Neural cell (in vitro differentiated cells): ENCODE measurements around the gene FAM83F. TPM values are rescaled to one million over a fixed set of nuclear protein-coding genes. Genes with fewer than 3 reads are reported as not detected.

Experiments used
- H2AFZ ChIP-seq: fragments of 200-600, 300-800 bp; sonication (generic), shearing (Covaris generic); 2 replicates; pipeline ENCODE4 v1.6.0; 2014; ENCODE audit warnings: low read depth, mild to moderate bottlenecking, antibody characterized with exemption, low read length, moderate library complexity
- H3F3A ChIP-seq: fragments of 200-600 bp; shearing (Covaris generic); 2 replicates; pipeline ENCODE4 v1.6.1; 2016; ENCODE audit warnings: mild to moderate bottlenecking, moderate library complexity, mixed read lengths, antibody characterized with exemption, low read length; ENCODE audit not compliant: insufficient read depth, poor library complexity, severe bottlenecking
- H3K27ac ChIP-seq: fragments of 200-600, 300-800 bp; sonication (generic), shearing (Covaris generic); 2 replicates; pipeline ENCODE4 v1.5.1; 2014; ENCODE audit warnings: mild to moderate bottlenecking, low read length, moderate library complexity
- H3K27me3 ChIP-seq: fragments of 300-800, 200-600 bp; sonication (generic), shearing (Covaris generic); 2 replicates; pipeline ENCODE4 v1.6.0; 2014; ENCODE audit warnings: mild to moderate bottlenecking, low read depth, low read length, moderate library complexity; ENCODE audit not compliant: insufficient read depth
- H3K36me3 ChIP-seq: fragments of 300-800, 200-600 bp; sonication (generic), shearing (Covaris generic); 2 replicates; pipeline ENCODE4 v1.5.1; 2014; ENCODE audit warnings: mild to moderate bottlenecking, antibody characterized with exemption, low read length, moderate library complexity; ENCODE audit not compliant: insufficient read depth
- H3K4me2 ChIP-seq: fragments of 300-800, 200-600 bp; sonication (generic), shearing (Covaris generic); 2 replicates; pipeline ENCODE4 v1.6.0; 2014; ENCODE audit warnings: mild to moderate bottlenecking, low read length
- H3K4me3 ChIP-seq: fragments of 300-800, 200-600 bp; sonication (generic), shearing (Covaris generic); 2 replicates; pipeline ENCODE4 v1.5.1; 2014; ENCODE audit warnings: mild to moderate bottlenecking, low read length, moderate library complexity
- H3K79me2 ChIP-seq: fragments of 200-600 bp; shearing (Covaris generic); replicated peaks from 2 replicates; pipeline ENCODE4 v1.6.0; 2014; ENCODE audit warnings: mild to moderate bottlenecking, low read length, moderate library complexity; ENCODE audit not compliant: insufficient read depth
- H3K9ac ChIP-seq: fragments of 300-800, 200-600 bp; sonication (generic), shearing (Covaris generic); 2 replicates; pipeline ENCODE4 v1.6.1; 2016; ENCODE audit warnings: mild to moderate bottlenecking, low read length, mixed read lengths
- H3K9me2 ChIP-seq: fragments of 200-600 bp; shearing (Covaris generic); 2 replicates; pipeline ENCODE4 v1.6.1; 2016; ENCODE audit warnings: mild to moderate bottlenecking, low read length, mixed read lengths; ENCODE audit not compliant: insufficient read depth
- H3K9me3 ChIP-seq: fragments of 200-600, 300-800 bp; sonication (generic), shearing (Covaris generic); 2 replicates; pipeline ENCODE4 v1.6.1; 2016; ENCODE audit warnings: mild to moderate bottlenecking, mixed run types, low read length, moderate library complexity, mixed read lengths
- H4K20me1 ChIP-seq: fragments of 200-600 bp; shearing (Covaris generic); 2 replicates; pipeline ENCODE4 v1.6.1; 2016; ENCODE audit warnings: mild to moderate bottlenecking, mixed run types; ENCODE audit not compliant: insufficient read depth
- EP300 ChIP-seq: fragments of 450-650 bp; conservative IDR thresholded peaks from 2 replicates; pipeline ENCODE4 v1.6.1; 2014; ENCODE audit warnings: antibody characterized with exemption, mild to moderate bottlenecking, moderate library complexity; ENCODE audit not compliant: poor library complexity, severe bottlenecking
- EZH2 ChIP-seq: fragments of 200-600, 300-800 bp; shearing (Covaris generic), sonication (generic); IDR thresholded peaks from 2 replicates; pipeline ENCODE4 v1.6.1; 2014; ENCODE audit warnings: antibody characterized with exemption, low read length, borderline replicate concordance, mild to moderate bottlenecking; ENCODE audit not compliant: insufficient read depth, poor library complexity, severe bottlenecking
- MXI1 ChIP-seq: fragments of 450-650 bp; conservative IDR thresholded peaks from 2 replicates; pipeline ENCODE4 v1.6.1; 2014; ENCODE audit warnings: antibody characterized with exemption, mild to moderate bottlenecking; ENCODE audit not compliant: poor library complexity, severe bottlenecking
- POLR2AphosphoS5 ChIP-seq: IDR thresholded peaks from 2 replicates; pipeline ENCODE4 v1.6.1; 2012
- SMC3 ChIP-seq: fragments of 450-650 bp; conservative IDR thresholded peaks from 2 replicates; pipeline ENCODE4 v1.6.1; 2014; ENCODE audit warnings: antibody characterized with exemption, mild to moderate bottlenecking, moderate library complexity; ENCODE audit not compliant: poor library complexity
- TAF1 ChIP-seq: IDR thresholded peaks from 2 replicates; pipeline ENCODE4 v1.6.1; 2012; ENCODE audit warnings: low read depth
- polyA plus RNA-seq: library from polyadenylated mRNA; depleted of rRNA; stranded (reverse); fragments of >200 nt; gene quantifications from 2 replicates; pipeline ENCODE4 v1.2.3, GENCODE V29; 2014
- TF ChIP-seq, protein P1 (sequence below): IDR thresholded peaks from 2 replicates; pipeline ENCODE4 v1.6.1; 2012; ENCODE audit warnings: borderline replicate concordance
- TF ChIP-seq, protein P2 (sequence below): fragments of 450-650 bp; IDR thresholded peaks from 2 replicates; pipeline ENCODE4 v1.5.1; 2014; ENCODE audit warnings: antibody characterized with exemption, mild to moderate bottlenecking, moderate library complexity; ENCODE audit not compliant: poor library complexity, severe bottlenecking

FAM83F gene
- polyA plus RNA-seq, 1 donor from 2014 or later: 0.42 TPM

GRCh38 chr22:39996732-39997131 is 2.0 kb downstream of the FAM83F start:
- H3K4me3 ChIP-seq: no peak overlapping the region
- no peaks in the 10 kb centered on the region for H3K36me3 ChIP-seq
- H3K4me2 ChIP-seq: no peak overlapping the region
- H2AFZ ChIP-seq: no peak overlapping the region
- no peaks in the 10 kb centered on the region for H3K9me2 ChIP-seq
- H3K27me3 ChIP-seq: peaks cover 33% of the 10 kb centered on the region
- no peak for TF ChIP-seq SMC3
- TF ChIP-seq, protein P1, sequence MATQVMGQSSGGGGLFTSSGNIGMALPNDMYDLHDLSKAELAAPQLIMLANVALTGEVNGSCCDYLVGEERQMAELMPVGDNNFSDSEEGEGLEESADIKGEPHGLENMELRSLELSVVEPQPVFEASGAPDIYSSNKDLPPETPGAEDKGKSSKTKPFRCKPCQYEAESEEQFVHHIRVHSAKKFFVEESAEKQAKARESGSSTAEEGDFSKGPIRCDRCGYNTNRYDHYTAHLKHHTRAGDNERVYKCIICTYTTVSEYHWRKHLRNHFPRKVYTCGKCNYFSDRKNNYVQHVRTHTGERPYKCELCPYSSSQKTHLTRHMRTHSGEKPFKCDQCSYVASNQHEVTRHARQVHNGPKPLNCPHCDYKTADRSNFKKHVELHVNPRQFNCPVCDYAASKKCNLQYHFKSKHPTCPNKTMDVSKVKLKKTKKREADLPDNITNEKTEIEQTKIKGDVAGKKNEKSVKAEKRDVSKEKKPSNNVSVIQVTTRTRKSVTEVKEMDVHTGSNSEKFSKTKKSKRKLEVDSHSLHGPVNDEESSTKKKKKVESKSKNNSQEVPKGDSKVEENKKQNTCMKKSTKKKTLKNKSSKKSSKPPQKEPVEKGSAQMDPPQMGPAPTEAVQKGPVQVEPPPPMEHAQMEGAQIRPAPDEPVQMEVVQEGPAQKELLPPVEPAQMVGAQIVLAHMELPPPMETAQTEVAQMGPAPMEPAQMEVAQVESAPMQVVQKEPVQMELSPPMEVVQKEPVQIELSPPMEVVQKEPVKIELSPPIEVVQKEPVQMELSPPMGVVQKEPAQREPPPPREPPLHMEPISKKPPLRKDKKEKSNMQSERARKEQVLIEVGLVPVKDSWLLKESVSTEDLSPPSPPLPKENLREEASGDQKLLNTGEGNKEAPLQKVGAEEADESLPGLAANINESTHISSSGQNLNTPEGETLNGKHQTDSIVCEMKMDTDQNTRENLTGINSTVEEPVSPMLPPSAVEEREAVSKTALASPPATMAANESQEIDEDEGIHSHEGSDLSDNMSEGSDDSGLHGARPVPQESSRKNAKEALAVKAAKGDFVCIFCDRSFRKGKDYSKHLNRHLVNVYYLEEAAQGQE: no peak
- no peak for TF ChIP-seq MXI1
- no peak for TF ChIP-seq EZH2
- TF ChIP-seq TAF1: no peak
- no peak overlapping the region for H3K9ac ChIP-seq
- no peaks in the 10 kb centered on the region for H3K79me2 ChIP-seq
- H3K9me3 ChIP-seq: no peaks in the 10 kb centered on the region
- H4K20me1 ChIP-seq: no peaks in the 10 kb centered on the region
- no peak overlapping the region for H3K27ac ChIP-seq
- H3F3A ChIP-seq: no peaks in the 10 kb centered on the region

DNA sequence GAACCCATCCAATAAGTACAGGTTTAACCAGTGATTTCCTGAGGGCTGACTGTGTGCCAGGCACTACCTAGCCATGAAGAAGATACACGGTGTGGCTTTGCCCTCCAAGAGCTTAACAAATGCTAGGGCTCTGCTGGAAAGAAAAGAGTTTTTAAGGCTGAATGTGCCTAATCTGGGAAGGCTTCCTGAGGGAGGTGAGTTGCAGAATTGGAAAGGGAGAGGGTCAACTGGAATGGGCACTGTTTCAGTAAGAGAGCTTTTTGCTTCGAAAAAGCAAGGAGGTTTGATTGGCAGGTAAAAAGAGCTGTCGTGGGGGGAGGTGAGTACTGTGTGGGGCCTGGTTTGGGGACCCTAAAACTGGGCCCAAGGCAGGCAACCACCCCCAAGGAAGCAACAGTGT is 2.7 kb downstream of the FAM83F start:
- Histone ChIP-seq H3K27me3 (peaks cover 29% of the 10 kb centered on the region), H4K20me1 (no peaks in the 10 kb centered on the region), H3K9me3 (no peaks in the 10 kb centered on the region), H3K27ac (no peak overlapping the region), H3K79me2 (no peaks in the 10 kb centered on the region), H3F3A (no peaks in the 10 kb centered on the region), H3K4me3 (no peak overlapping the region), H3K9me2 (no peaks in the 10 kb centered on the region), H3K9ac (no peak overlapping the region), H3K36me3 (no peaks in the 10 kb centered on the region), H3K4me2 (no peak overlapping the region), H2AFZ (no peak overlapping the region)
- TF ChIP-seq EP300: no peak
- TF ChIP-seq, protein P2, sequence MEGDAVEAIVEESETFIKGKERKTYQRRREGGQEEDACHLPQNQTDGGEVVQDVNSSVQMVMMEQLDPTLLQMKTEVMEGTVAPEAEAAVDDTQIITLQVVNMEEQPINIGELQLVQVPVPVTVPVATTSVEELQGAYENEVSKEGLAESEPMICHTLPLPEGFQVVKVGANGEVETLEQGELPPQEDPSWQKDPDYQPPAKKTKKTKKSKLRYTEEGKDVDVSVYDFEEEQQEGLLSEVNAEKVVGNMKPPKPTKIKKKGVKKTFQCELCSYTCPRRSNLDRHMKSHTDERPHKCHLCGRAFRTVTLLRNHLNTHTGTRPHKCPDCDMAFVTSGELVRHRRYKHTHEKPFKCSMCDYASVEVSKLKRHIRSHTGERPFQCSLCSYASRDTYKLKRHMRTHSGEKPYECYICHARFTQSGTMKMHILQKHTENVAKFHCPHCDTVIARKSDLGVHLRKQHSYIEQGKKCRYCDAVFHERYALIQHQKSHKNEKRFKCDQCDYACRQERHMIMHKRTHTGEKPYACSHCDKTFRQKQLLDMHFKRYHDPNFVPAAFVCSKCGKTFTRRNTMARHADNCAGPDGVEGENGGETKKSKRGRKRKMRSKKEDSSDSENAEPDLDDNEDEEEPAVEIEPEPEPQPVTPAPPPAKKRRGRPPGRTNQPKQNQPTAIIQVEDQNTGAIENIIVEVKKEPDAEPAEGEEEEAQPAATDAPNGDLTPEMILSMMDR: no peak

- no peak overlapping the region for H3K4me2 ChIP-seq
- H3K4me3 ChIP-seq: no peak overlapping the region
Observed at GRCh38 chr22:39997939-39998726, 3.4 kb downstream of the FAM83F start.

More at GRCh38 chr22:39997939-39998726, 3.4 kb downstream of the FAM83F start:
- TF ChIP-seq SMC3: no peak
- no peak for TF ChIP-seq POLR2AphosphoS5
- TF ChIP-seq MXI1: no peak
- Histone ChIP-seq H3F3A (no peaks in the 10 kb centered on the region), H3K27ac (no peak overlapping the region), H2AFZ (no peak overlapping the region), H3K36me3 (no peaks in the 10 kb centered on the region), H3K79me2 (no peaks in the 10 kb centered on the region), H3K9me3 (no peaks in the 10 kb centered on the region), H4K20me1 (no peaks in the 10 kb centered on the region), H3K9me2 (no peaks in the 10 kb centered on the region), H3K9ac (no peak overlapping the region), H3K27me3 (peaks cover 22% of the 10 kb centered on the region)
